Pulmonary artery endothelial cell (primary cell): ENCODE measurements around the gene TEX2. TPM values are rescaled to one million over a fixed set of nuclear protein-coding genes. Genes with fewer than 3 reads are reported as not detected.
"Not testable (repeated sequence)": the region's sequence is repeated elsewhere in the genome, so short reads cannot be mapped to it uniquely, and the experiment has no call there.

Experiments
- DNase-seq: peaks from one replicate; pipeline ENCODE4 v3.0.0-alpha.2; 2011; ENCODE audit warnings: low read depth, low spot score
- total RNA-seq: library from RNA; depleted of rRNA; stranded (reverse); fragments of >200 nt; gene quantifications from 2 replicates; pipeline ENCODE4 v1.2.3, GENCODE V29; 2014

Gene TEX2
- total RNA-seq, 1 donor from 2014 or later = 27.6 TPM

- no peak for DNase-seq
These were observed 50.9 kb downstream of the TEX2 start for GRCh38 chr17:64212122-64212521.

DNA sequence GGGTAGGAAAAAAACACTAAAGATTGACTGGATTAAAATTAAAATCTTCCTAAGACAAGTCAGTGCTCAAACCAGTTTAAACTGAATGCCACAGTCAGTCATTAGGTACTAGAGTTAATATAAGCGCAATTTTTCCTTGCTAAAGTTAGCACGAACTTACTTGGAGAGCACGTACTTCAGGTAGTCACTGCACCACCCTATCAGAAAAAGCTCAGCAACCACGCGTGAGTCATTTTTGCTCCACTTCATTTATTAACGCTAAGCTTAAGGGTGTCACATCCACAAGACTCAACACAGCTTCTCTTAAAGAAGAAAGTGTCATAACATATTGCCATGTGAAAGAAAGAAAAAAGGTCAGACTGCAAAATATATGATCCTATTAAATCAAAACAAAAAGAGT is 53.1 kb downstream of the TEX2 start:
- DNase-seq = no peak

DNA sequence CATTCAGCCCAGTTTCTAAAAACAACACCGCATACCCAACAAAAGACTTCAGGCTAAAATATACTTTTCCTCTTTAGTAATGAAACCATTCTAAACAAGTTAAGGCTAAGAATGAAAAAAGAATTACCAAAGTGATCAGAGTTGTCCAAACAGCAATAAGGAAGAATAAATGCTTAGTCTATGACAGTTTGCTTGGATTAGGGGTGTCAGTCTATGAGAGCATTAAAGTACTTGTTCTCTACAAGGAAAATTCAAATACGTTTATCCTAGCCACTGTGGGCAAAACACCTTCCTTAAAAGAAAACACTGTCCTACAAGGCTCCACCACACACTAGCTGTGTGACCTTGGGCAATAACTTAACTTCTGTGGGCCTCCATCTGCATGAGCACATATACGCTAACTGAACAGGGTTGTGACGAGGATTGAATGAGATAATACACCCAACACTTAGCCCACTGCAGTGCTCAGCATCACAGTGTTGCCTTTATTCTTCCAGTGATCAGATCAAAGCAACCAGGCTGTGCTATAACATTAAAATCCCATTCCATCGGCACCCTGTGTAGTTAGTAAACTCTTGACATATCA is 53.6 kb downstream of the TEX2 start:
- no peak for DNase-seq

DNA sequence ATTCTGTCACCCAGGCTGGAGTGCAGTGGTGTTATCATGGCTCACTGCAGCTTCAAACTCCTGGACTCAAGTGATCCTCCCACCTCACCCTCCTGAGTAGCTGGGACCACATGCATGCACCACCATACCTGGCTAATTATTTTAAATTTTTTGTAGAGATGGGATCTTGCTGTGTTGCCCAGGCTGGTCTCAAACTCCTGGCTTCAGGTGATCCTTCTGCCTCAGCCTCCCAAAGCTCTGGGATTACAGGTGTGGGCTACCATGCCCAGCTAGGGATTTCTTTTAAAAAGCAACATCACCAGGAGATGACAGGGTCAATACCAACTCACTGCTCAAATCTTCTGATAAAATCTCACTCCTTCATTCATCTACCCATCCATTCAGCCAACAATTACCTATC is 54.4 kb downstream of the TEX2 start:
- not testable (repeated sequence) for DNase-seq

GRCh38 chr17:64205804-64206203 is 57.3 kb downstream of the TEX2 start:
- no peak for DNase-seq

DNA sequence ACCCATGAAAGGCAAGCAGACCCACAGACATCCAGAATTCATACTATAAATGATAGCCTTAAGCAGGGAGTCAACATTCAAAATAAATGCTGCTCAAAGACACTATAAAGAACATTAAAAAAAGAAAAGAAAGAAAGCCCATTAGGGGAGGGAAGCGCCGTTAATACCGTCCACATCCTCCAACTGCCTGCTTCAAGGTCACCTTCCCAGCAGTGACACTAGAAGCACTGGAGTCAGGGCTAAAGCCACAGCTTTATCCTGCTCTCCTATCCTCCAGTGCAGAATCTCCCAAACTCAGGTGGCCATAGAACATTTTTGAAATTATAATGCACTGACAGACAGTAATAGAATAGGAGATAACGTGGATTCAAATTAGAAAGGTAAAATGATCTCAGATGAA is 59.4 kb downstream of the TEX2 start:
- DNase-seq = no peak

DNA sequence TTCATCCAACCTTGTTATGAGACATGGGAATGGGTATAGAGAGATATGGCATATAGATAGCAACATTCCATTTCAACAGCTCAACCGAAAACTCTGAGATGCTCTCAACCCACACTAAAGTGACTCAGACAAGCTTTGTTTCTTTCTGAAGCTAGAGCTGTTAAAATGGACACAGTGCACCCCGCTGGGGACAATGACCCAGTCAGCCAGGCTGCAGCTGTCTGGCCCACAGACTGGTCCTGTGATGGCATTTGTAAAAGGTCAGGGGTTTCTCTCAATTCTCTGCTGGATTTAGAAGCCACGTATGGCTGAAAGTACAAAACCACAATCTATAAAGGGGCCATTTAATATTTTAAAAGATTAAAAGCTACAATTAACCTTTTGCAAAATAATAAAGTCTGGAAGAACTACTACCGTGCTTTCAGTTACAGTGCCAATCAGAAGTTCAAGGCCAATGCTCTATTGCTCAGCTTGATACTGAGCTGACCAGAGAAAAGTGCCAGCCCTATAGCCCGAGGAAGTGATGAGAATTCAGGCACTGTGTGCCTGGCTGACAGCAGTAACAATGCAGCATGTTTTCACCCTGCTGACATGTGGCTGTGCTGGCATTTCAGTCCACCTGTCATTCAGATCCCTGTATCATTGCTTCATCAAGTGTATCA is 60.2 kb downstream of the TEX2 start:
- DNase-seq = no peak

GRCh38 chr17:64200080-64201032 is 62.7 kb downstream of the TEX2 start:
- no peak for DNase-seq

DNA sequence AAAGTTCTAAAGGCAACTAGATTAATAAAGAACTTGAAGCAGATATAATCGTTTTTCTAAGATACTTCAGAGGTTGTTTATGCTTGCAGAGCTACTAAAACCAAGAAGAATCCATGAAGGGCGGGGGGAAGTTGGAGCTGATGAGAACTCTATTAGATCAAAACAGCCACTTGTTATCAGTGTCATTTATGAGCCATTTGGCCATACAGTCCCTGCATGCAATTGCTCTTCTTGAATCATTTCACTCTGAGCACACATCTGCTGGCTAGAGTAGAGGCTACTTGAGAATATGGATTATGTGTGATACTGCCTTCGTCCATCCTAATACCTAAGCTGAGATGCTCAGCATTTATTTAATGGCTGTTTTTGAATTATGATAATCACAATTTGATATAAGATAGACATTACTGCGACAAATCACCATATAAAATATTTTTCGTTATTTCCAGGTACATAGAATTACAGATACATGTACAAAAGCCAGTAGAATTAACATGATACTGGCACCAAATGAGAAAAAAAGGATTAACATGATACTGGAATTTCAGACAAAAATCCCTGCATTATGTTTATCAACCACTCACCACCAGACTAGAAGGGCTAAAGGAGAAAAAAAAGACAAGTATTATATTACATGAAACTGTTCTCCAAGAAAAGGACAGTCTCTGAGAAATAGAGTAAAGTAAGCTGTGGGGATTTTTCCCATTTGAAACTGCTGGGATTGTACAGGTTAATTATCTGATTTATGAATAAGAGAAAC is 64.5 kb downstream of the TEX2 start:
- DNase-seq = no peak

GRCh38 chr17:64196601-64197000 is 66.5 kb downstream of the TEX2 start:
- no peak for DNase-seq

DNA sequence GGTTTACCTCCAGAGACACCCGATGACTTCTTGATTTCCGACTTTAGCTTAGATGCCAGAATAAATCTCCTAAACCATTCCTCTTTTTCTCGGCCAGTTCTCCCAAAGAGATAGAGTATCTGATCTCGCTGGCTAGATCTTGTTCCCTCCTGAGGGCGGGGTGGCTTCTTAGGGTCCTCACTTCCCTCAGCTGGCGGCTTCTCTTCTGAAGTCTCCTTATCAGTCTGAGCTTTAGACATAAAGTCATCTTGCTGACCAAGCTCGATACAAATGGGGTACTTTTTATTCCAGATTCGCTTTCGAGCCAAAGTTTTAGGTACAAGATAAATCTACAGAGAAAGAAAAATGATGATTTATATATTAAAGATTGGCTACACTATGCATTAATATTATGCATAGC is 69.5 kb downstream of the TEX2 start:
- DNase-seq = no peak

DNA sequence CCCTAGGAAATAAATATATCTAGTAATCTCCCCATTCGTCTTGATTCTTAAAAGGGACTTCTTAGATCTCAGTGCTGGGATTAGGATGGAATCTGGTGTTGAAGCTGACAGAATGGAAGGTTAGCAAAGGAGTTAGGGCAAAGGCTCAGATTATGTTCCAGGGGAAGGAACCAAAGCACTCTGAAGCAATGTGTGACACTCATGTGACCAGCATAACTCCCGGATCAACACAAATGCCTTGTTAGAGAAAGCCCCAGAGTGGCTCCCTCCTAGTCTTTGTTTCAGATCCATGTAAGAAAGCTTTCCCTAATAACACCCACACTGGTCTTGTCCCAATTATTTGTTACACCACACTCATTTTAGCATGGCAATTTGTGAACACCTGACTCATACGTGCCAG is 70.5 kb downstream of the TEX2 start:
- no peak for DNase-seq

GRCh38 chr17:64190472-64190871 is 72.6 kb downstream of the TEX2 start:
- DNase-seq = no peak

GRCh38 chr17:64188088-64188487 is 75.0 kb downstream of the TEX2 start:
- no peak for DNase-seq

GRCh38 chr17:64187093-64187895 is 75.8 kb downstream of the TEX2 start:
- DNase-seq = no peak

- no peak for DNase-seq
These were observed 76.6 kb downstream of the TEX2 start for GRCh38 chr17:64186171-64187092.

GRCh38 chr17:64185557-64185956 is 77.5 kb downstream of the TEX2 start:
- not testable (repeated sequence) for DNase-seq

DNA sequence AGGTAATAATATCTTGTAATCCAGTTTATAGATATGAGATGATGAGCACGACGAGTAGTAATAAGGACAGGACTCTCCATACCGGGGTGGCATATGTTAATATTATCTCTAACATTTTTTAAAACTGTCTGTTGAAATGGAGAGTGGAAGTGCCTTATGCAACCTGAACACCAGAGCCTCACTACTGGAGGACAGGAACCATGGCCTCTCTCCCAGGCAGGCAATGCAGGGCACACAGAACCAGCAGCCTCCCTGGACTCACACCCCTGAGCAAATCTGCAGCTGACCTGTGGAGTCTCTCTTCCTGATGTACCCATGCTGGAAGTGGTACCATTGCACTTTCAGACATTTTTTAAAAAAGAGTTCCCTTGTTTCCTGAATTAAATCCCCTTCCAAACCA is 78.0 kb downstream of the TEX2 start:
- DNase-seq = no peak

DNA sequence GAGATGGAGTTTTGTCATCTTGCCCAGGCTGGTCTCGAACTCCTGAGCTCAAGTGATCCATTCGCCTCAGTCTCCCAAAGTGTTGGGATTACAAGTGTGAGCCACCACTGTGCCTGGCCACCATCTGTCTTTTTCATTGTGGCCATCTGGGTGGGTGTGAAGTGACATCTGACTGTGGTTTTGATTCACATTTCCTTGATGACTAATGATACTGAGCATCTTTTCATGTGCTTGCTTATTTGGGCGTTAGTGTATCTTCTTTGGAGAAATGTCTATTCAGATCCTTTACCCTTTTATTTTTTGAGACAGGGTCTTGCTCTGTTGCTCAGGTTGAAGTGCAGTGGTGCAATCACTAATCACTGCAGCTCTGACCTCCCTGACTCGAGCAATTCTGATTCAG is 79.2 kb downstream of the TEX2 start:
- DNase-seq = no peak
